ENCODE measurements around the gene SLC35E2B.
A peak's percentile ranks its signal among the peaks of the same experiment; 100 is the strongest.
"Not testable (repeated sequence)": the region's sequence is repeated elsewhere in the genome, so short reads cannot be mapped to it uniquely, and the experiment has no call there.

SLC35E2B gene

DNA sequence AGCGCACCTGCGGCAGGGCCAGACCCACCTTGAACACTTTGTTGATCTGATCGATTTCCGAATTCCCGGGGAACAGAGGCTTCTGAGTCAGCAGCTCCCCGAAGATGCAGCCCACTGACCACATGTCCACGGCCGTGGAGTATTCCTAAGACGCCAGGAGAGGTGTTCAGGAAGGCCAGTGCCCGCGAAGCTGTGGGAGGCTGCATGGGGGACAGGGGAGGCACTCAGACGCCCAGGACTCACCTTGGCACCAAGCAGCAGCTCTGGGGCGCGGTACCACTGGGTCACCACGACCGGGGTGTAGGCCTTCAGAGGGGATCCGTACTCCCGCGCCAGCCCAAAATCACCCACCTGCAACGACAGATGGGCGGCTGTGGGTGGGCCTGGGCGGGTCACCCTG is 11.2 kb upstream of the SLC35E2B start:
- DNase-seq (ENCODE audit: low spot score), result no peak

DNA sequence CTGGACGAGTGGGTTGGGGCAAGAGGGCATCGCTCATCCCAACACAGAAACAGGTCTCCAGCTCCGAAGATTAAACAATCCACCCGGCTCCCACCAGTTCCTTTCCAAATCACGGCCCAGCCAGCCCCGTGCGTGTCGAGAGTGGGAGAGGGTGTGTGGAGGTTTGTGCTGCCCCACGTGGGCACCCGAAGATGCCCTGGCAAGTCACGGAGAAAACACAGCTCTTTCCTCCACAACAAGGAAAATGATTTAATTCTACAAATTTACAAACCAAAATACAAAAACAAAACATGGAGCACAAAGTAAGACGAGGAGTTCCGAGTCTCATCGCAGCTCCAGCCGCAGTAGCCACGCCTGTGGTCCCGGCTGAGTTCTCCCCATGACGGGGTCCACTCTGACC is 9.9 kb upstream of the SLC35E2B start:
- DNase-seq (ENCODE audit: low spot score), result not testable (repeated sequence)

DNA sequence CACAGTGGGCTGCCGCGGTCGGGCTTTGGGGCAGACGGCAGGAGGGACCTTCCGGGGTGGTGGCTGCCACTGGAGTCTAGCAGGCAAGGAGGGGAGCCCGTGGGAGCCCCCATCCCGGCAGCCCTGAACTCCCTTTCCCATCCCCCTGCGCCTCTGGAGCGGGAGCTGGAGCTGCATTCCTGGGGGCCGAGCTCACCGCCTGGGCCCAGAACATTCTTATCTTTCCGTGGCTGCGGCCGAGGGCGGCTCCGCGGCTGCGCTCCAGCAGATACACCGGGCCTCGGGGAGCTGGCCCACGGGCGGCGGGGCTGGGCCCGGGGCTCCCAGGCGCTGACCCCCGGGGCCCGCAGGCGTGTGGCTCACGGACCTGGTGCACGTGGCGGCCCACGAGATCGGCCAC is 8.0 kb upstream of the SLC35E2B start:
- DNase-seq (ENCODE audit: low spot score), result not testable (repeated sequence)

DNA sequence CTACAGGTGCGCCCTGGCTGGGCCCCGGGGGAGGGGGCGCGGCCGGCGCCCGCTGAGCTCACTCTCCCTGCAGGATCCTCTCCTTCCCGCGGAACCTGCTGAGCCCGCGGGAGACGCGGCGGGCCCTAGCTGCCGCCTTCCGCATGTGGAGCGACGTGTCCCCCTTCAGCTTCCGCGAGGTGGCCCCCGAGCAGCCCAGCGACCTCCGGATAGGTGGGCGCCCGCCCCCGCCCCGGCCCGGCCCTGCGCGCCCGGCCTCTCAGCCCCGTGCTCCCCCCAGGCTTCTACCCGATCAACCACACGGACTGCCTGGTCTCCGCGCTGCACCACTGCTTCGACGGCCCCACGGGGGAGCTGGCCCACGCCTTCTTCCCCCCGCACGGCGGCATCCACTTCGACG is 7.5 kb upstream of the SLC35E2B start:
- DNase-seq (ENCODE audit: low spot score), result not testable (repeated sequence)

DNA sequence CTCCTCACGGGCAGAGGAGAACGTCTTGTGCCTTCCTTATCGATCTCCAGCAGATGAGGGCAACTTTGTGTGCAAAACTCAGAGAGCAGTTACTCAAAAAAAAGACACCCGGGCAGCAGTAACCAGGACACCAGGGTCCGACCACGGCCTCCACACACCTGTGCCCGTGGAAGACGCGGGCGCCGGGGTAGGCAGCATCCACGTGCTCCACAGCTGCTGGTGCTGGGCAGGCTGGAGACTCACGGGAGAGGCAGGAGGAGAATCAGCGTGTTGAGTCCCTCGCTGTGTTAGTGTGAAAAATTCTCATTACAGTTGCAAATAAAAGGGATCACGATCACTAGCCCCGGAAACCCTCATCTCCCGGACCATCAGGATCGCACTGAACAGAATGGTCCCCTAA is 6.5 kb upstream of the SLC35E2B start:
- DNase-seq (ENCODE audit: low spot score), result not testable (repeated sequence)

DNA sequence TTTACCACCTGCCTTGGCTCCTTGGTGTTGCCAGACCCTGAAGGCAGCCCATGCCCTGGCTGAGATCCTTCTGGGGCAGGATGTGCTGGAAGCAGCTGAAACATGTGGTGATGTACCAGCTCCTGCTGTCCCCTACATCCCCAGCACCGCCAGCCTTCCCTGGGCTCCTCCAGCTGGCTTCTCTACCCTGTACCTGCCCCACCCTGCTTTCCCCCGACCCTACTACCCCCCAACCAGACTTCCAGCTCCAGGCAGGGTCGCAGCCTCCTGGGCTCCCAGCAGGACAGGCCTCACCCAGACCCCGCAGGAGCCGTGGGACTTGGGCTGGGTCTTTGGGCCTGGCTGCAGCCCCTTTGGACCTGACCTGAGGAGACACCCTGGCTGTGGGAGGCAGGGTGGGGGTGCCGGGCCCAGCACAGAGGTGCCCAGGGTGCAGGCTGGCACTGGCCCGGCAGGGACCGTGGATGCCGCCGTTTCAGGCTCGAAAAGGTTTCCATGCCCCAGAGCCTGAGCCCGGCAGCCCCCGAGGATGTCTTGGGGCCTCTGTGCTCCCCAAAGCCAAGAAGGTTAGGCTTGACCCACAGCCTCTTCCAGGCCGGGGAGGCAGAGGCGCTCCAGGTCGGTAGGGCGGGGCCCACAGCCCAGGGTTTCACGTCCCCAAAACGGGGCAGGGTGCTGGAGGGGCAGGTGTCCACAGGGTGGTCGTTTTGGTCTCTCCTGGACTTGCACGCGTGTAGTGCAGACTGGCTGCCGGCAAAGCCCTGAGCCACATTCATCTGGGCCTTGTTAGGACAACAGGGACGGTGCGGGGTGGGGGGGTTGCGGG is 5.0 kb upstream of the SLC35E2B start:
- DNase-seq (ENCODE audit: low spot score), result not testable (repeated sequence)

DNA sequence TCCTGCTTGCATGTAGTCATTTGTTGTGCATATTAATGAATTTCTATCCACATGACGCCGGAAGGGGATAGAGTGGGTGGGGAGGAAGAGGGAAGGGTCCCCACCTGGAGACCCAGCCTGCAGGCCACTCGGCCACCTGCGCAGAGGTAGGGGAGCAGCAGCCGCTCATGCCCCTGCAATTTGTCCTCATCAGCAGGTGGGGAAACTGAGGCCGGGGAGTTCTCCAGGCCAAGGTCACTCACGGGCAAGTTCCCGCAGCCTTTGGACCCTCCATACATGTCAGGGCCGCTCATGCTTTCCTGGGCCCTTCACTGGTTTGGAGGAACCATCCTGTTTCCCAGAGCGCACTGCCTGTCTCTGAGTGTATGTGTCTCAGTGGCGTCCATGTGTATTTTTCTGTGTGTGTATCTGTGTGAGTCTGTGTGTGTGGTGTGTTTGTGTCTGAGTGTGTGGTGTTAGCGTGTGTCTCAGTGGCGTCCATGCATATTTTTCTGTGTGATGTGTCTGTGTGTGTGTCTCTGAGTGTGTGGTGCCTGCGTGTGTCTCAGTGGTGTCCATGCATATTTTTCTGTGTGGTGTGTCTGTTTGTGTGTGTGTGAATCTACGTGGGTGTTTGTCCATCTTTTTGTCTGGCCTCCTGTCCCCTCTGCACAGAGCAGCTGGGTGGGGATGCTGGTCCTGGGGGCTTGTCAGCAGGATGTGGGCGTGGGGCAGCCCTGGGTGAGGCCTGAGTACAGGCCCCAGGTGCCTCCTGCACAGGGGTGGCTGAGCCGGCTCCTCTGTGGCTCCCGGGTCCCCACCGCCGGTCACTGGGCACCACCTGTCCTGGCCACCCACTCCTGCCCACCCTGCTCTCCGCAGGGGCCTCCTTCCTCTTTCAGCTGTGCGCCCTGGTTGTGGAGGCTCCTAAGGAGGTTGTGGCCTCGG is 4.1 kb upstream of the SLC35E2B start:
- not testable (repeated sequence) for DNase-seq (ENCODE audit: low spot score)

DNA sequence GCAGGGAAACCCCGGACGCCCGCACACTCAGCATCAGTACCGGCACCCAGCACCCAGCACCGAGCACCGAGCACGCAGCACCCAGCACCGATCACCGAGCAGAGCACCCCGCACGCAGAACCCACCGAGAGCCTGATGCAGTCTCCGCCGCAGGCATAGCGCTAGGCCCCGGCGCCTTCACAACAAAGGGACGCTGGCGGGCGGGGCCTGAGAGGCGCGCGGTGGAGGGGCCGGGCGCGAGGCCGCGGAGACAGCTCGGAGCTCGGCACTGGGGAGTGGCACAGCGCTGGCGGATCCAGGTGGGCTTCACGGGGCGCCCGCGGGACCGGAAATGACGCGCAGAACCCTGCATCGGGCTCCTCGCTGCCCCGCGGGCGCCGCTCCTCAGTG is 276 bp downstream of the SLC35E2B start:
- DNase-seq (ENCODE audit: low spot score), result peak; percentile 76

DNA sequence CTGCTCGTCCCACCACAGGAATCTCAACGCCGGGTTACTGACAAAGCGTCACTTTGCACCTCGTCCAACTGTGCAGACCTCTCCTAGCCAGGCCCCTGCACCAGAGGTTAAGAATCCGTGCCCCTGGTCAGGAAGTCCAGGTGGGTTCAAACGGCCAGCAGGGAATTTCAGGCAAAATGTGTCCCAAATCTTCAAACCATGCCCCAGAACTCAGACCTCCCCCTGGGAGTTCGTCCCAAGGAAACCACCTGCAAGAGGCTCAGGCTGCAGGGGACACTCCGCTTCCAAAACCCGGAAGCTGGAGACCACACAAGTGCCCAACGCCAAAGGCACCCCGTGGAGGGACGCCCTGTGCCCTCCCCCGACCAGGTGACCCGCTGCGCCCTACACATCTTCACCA is 1.2 kb downstream of the SLC35E2B start:
- not testable (repeated sequence) for DNase-seq (ENCODE audit: low spot score)

DNA sequence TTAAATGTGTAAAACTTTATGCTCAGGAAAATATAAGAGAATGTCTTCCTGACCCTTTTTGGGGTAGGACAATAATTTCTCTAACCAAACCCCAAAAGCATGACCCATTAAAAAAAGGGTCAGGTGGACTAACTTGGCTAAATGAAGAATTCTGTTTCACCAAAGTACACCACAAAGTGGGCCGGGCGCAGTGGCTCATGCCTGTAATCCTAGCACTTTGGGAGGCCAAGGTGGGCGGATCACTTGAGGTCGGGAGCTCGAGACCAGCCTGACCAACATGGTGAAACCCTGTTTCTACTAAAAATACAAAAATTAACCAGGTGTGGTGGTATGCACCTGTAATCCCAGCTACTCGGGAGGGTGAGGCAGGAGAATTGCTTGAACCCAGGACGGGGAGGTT is 3.1 kb downstream of the SLC35E2B start:
- not testable (repeated sequence) for DNase-seq (ENCODE audit: low spot score)

DNA sequence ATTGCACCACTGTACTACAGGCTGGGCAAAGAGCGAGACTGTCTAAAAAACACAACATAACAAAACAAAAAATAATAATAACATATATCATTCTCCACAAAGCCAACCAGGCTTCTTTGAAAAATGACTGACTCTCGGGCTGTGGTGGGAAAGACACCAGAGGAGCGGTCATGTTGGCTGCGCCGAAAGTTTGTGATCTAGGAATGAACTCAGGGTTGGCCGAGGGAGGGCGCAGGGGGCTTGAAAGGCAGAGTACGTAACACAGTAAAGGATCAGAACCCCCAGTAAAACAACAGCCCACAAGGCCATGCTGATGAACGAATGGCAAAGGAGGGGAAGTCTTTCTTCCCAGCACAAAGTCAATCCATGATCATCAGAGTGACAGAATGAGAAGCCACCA is 4.7 kb downstream of the SLC35E2B start:
- no peak for DNase-seq (ENCODE audit: low spot score)

DNA sequence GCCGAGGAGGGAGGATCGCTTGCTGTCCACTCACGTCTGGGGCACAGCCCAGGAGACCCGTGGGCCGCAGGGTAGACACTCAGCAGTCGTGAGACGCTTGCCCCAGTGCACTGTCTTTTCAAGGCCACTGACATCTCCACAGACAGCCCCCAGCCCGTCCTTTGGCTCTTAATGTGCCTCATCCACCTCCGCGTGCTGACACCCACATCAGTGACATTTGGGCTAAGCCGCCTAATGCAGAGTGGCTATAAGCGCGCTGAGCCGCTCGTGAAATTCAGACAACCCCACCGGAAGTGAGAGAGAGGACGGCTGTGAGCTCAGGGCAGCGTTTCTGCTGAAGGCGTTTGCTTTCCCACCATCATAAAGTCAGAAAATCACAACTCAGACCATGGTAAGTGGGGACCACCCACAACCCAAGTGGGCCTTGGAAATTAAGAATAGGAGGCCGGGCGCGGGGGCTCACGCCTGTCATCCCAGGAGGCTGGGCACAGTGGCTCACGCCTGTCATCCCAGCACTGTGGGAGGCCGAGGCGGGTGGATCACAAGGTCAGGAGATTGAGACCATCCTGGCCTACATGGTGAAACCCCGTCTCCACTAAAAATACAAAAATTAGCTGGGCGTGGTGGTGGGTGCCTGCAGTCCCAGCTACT is 8.4 kb downstream of the SLC35E2B start:
- no peak for DNase-seq (ENCODE audit: low spot score)

DNA sequence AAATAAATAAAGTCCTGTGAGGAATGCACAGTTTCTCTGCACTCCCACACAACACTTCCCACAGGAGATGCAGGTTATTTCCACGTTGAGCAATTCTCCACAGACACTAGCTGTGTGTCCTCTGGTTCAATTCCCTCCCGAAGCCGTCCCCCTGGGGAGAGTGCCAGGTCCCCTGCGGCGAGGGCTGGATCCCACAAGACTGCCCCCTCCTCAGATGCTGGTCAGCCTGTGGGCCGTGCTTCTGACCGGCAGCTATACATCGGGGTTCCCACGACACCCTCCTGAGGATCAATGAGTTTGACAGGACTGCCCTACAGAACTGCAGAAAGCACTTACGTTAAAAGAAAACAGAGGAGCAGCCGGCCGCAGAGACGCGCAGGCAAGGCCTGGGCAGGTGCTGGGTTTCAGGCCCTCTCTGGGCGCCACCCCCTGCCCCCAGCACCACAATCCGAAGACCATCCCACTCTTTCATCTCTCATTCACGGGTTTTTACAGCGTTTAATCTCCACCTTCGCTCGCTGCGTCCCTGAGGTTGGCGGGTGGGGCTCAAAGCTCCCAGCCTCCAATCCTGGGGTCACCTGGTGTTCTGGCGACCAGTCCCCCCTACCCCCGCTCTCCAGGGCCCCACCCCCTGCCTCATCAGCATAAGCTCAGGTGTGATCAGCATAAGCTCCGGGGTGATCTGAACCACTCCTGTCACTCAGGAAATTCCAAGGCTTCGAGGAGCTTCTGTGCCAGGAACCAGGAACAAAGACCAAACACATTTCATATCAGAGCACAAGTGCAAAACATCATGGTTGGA is 9.3 kb downstream of the SLC35E2B start:
- no peak for DNase-seq (ENCODE audit: low spot score)

DNA sequence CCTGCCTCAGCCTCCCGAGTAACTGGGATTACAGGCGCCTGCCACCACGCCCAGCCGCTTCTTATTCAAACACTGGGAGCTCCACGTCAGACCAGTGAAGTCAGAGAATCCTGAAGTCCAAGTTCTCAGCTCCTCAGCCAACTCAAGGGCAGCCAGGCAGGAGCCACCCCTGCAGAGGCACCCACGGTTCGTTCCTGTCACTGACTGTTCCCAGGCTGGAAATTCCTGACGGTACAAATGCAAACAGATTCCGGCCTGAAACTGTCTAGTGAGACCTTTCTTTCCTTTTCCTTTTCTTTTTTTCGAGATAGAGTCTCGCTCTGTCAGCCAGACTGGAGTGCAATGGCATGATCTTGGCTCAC is 11.7 kb downstream of the SLC35E2B start:
- DNase-seq (ENCODE audit: low spot score), result no peak

DNA sequence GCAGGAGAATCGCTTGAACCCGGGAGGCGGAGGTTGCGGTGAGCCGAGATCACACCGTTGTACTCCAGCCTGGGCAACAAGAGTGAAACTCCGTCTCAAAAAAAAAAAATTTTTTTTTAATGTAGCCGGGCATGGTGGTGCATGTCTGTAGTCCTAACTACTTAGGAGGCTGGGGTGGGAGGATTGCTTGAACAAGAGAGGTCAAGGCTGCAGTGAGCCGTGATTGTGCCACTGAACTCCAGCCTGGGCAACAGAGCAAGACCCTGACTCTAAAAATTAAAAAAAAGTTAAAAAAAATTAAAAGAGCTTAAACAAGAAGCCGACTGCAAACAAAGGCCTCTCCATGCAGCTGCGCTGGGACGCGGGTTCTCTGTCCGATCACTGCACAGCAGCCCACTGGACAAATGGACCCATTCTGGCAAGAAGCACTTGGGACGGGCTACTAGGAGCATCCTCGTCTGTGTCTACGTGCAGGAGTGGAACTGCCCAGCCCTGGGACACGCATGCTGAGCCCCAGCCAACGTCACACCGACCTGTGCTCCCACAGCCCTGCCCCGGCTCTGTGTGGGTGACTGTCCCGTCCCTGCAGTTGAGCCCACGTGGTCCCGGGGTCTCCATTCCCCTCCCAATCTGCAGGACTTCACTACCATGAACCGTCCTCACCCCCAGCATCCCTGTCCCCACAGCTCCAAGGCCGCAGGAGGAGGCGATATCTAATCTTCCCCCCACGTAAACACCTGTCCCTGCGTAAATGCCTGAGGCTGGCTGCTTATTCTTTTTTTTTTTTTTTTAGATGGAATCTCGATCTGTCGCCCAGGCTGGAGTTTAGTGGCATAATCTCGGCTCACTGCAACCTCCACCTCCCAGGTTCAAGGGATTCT is 12.3 kb downstream of the SLC35E2B start:
- DNase-seq (ENCODE audit: low spot score), result no peak

DNA sequence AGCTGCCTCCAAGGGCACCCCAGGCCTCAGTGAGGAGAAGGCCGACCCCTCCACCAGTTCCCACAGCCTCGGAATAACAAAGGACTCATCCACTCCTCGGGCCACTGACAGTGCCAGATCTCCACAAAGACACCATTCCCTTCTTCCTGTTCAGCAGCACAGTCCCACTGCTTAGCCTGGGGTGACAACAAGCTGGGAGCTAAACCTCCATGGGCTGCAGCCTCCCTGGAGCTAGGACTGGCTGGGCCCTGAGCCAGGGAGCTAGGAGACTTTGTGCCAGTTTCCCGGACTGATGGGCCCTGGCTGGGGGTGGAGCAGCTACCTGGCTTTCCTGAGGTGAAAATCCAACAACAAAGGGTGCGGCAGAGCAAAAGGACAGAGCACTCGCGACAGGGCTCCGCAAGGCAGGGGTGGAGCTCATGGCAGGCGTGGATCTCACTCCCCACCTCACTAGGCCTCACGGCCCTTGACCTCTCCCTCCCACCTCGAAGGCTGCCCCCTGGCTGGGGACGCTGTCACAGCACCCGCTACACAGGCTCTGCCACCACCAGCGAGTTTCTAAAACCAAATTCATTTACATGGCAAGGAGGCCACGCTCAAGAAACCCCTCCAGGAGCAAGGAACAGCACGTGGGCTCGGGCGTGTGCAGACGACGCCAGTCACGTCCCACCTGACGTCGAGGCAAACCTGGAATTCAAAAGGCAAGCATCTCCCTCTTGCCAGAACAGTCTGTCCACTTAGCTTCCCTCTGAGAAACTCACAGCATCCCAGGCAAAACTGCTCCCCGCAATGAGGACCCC is 13.8 kb downstream of the SLC35E2B start:
- DNase-seq (ENCODE audit: low spot score), result no peak

DNA sequence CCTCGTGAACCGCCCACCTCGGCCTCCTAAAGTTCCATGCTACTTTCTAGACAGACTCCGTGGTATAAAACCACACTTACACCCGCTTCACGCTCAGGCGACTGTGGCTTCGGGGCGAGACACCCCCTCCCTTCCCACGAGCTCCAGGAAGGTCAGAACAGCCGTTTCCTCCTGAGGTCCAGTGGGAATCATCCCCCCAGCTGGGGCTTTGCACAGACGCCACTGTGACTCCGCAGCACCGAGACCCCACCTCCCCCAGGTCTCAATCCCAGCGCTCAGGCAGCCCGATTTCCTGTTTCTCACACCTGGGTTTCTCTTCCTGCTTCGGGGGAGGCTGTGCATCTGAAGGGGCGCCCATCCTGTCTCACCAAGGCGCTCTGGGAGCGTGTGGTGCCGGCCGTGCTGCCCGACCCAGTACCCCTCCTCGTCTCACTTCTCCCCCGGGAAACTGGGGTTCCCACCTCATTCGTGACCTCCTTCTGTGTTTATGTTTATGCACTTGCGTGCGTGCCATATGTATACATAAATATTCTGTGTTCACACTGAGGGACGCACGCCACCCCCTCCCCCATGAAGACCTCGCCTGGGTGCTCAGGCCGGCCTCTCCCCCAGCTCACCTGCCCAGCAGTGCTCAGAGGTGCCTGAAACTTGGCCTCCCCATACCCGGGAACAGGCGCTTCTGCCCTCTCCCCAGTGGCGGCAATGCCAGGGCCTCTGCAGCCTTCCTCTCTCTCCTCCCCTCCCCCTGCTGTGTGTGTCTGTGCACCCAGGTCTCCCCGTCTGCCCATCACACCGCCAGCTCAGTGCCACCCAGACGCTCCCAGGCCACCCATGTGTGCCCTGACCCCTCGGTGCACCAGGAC is 14.6 kb downstream of the SLC35E2B start:
- no peak for DNase-seq (ENCODE audit: low spot score)

DNA sequence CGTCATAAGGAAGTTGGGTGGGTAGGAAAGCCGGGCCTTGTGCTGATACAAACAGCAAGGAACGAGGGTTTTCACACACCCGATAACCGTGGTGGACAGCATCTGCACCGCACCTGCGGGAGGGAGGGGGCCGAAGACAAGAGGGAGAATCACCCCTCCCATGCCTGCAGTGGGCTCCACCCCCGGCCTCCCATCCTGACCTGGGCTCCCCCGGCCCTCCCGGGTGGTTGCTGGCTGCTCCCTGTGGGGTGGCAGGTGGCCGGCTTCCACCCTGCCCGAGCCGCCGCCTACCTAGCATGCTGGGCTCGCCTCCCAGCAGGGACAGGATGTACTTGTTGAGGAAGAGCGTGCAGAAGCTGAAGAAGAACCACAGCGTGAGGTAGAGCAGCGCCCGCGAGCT is 16.5 kb downstream of the SLC35E2B start:
- DNase-seq (ENCODE audit: low spot score), result not testable (repeated sequence)

DNA sequence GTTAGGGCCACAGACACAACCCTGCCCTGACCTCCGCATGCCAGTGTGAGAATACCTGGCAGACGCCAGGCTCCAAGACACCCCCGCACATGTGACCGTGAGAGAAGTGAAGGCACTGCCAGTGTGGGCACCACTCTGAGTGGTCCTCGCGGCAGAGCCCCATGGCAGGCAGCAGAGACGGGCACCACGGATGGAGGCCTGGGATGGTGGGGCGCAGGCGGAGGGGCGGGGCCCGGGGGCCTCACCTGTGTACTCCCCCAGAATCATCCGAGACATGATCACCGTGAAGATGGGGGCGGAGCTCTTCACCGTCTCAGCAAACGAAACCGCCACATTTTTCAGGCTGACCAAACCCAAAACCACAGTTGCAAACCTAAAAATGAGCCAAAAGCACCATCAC is 17.4 kb downstream of the SLC35E2B start:
- not testable (repeated sequence) for DNase-seq (ENCODE audit: low spot score)
